Activated naive CD8-positive, alpha-beta T cell treated with anti-CD3 and anti-CD28 coated beads, Interleukin-2, amount 10 ng/mL, durations not matched to agents 7 days and 5 days (primary cell): ENCODE measurements around the gene YIF1B. TPM values are rescaled to one million over a fixed set of nuclear protein-coding genes. Genes with fewer than 3 reads are reported as not detected.

ENCODE experiments used
- ATAC-seq: fragments of 150-1000 bp; cut with Tn5 transposase; one replicate; pipeline ENCODE4 v1.10.0; 2021; ENCODE audit warnings: low read depth, moderate library complexity
- POLR2A ChIA-PET: fragments of 350-600 bp; sonication (Branson Sonifier 250); formaldehyde crosslinking; loops from one replicate; lab custom pipeline; 2021; ENCODE audit warnings: antibody characterized with exemption; lab: Charles Lee
- DNase-seq: peaks from one replicate; pipeline ENCODE4 v3.0.0; 2021
- H3K27ac Mint-ChIP-seq: one replicate; pipeline ENCODE4 v1.8.0; 2022; ENCODE audit warnings: mild to moderate bottlenecking, mixed read lengths
- H3K27me3 Mint-ChIP-seq: one replicate; pipeline ENCODE4 v1.8.0; 2022; ENCODE audit warnings: mild to moderate bottlenecking, moderate library complexity, mixed read lengths
- H3K36me3 Mint-ChIP-seq: one replicate; pipeline ENCODE4 v1.8.0; 2021; ENCODE audit warnings: mild to moderate bottlenecking, mixed read lengths
- H3K4me1 Mint-ChIP-seq: one replicate; pipeline ENCODE4 v1.8.0; 2021; ENCODE audit warnings: mixed read lengths
- H3K4me3 Mint-ChIP-seq: one replicate; pipeline ENCODE4 v1.8.0; 2022; ENCODE audit warnings: mild to moderate bottlenecking, moderate library complexity, mixed read lengths
- H3K9me3 Mint-ChIP-seq: one replicate; pipeline ENCODE4 v1.8.0; 2021; ENCODE audit warnings: mixed read lengths
- total RNA-seq, 2 experiments: library from RNA; stranded (reverse); gene quantifications; one replicate each; pipeline ENCODE4 v1.2.3, GENCODE V29; 2021

YIF1B gene
- total RNA-seq, 2 experiments from 2014 or later = 59.9 to 65.5 TPM

GRCh38 chr19:38308006-38308766, 7.6 kb downstream of the YIF1B start:
- Mint-ChIP-seq H3K4me3 (no peak overlapping the region), H3K4me1 (peaks cover 3% of the 10 kb centered on the region), H3K27me3 (no peaks in the 10 kb centered on the region), H3K27ac (no peak overlapping the region), H3K36me3 (peaks cover 4% of the 10 kb centered on the region), H3K9me3 (no peaks in the 10 kb centered on the region)
- no peak for DNase-seq
- ATAC-seq = no peak
- POLR2A ChIA-PET = no interaction called here

- no peak overlapping the region for H3K4me3 Mint-ChIP-seq
- no peak for DNase-seq
- no peaks in the 10 kb centered on the region for H3K27me3 Mint-ChIP-seq
- no peaks in the 10 kb centered on the region for H3K9me3 Mint-ChIP-seq
- peaks cover 3% of the 10 kb centered on the region for H3K4me1 Mint-ChIP-seq
- ATAC-seq = no peak
- POLR2A ChIA-PET = no interaction called here
- H3K36me3 Mint-ChIP-seq = peaks cover 7% of the 10 kb centered on the region
- H3K27ac Mint-ChIP-seq = no peak overlapping the region
These were observed 8.2 kb downstream of the YIF1B start for GRCh38 chr19:38307597-38307996.

- Mint-ChIP-seq H3K4me1 (peaks cover 3% of the 10 kb centered on the region), H3K36me3 (peaks cover 7% of the 10 kb centered on the region), H3K27me3 (no peaks in the 10 kb centered on the region), H3K27ac (no peak overlapping the region), H3K9me3 (no peaks in the 10 kb centered on the region), H3K4me3 (no peak overlapping the region)
- POLR2A ChIA-PET = no interaction called here
- DNase-seq (no peak), ATAC-seq (no peak)
These were observed 8.7 kb downstream of the YIF1B start for GRCh38 chr19:38307076-38307475.

GRCh38 chr19:38306236-38306635, 9.5 kb downstream of the YIF1B start:
- H3K27ac Mint-ChIP-seq = no peak overlapping the region
- peaks cover 2% of the 10 kb centered on the region for H3K4me1 Mint-ChIP-seq
- ATAC-seq (no peak), DNase-seq (no peak)
- POLR2A ChIA-PET = no interaction called here
- H3K36me3 Mint-ChIP-seq = peaks cover 7% of the 10 kb centered on the region
- no peaks in the 10 kb centered on the region for H3K27me3 Mint-ChIP-seq
- no peaks in the 10 kb centered on the region for H3K9me3 Mint-ChIP-seq
- no peak overlapping the region for H3K4me3 Mint-ChIP-seq

- POLR2A ChIA-PET = interaction anchor here (0.7 kb wide), 1 partner anchor 521 kb away, joined by 3 read pairs; no protein-coding TSS in a partner anchor
- Mint-ChIP-seq H3K4me3 (no peak overlapping the region), H3K9me3 (no peaks in the 10 kb centered on the region)
These were observed 10.8 kb downstream of the YIF1B start for GRCh38 chr19:38304866-38305429.

GRCh38 chr19:38304352-38304865, 11.3 kb downstream of the YIF1B start:
- Mint-ChIP-seq H3K4me3 (no peak overlapping the region), H3K27ac (no peak overlapping the region), H3K27me3 (no peaks in the 10 kb centered on the region), H3K36me3 (peaks cover 5% of the 10 kb centered on the region), H3K4me1 (peaks cover 1% of the 10 kb centered on the region), H3K9me3 (no peaks in the 10 kb centered on the region)
- DNase-seq (no peak), ATAC-seq (no peak)
- POLR2A ChIA-PET = no interaction called here

More at GRCh38 chr19:38304866-38305429, 10.8 kb downstream of the YIF1B start:
- no peak for DNase-seq
- H3K27me3 Mint-ChIP-seq = no peaks in the 10 kb centered on the region
- H3K4me1 Mint-ChIP-seq = peaks cover 1% of the 10 kb centered on the region
- peaks cover 5% of the 10 kb centered on the region for H3K36me3 Mint-ChIP-seq
- no peak overlapping the region for H3K27ac Mint-ChIP-seq
- ATAC-seq = no peak

- no peaks in the 10 kb centered on the region for H3K27me3 Mint-ChIP-seq
- H3K4me3 Mint-ChIP-seq = no peak within 1 kb of the TSS
- POLR2A ChIA-PET = no interaction called here
These were observed 12.0 kb downstream of the YIF1B start, which contains the start of gene C19orf33 for GRCh38 chr19:38303517-38304351. C19orf33 (plus strand) TSS chr19:38304251; CDS start chr19:38304262, 11 bp downstream.

GRCh38 chr19:38298821-38299680, 16.7 kb downstream of the YIF1B start:
- POLR2A ChIA-PET = no interaction called here
- no peak for DNase-seq
- Mint-ChIP-seq H3K4me1 (peaks cover 1% of the 10 kb centered on the region), H3K27ac (no peak overlapping the region), H3K4me3 (no peak overlapping the region), H3K27me3 (no peaks in the 10 kb centered on the region), H3K36me3 (peaks cover 3% of the 10 kb centered on the region), H3K9me3 (no peaks in the 10 kb centered on the region)
- no peak for ATAC-seq

More at GRCh38 chr19:38303517-38304351, 12.0 kb downstream of the YIF1B start, which contains the start of gene C19orf33:
- DNase-seq (no peak), ATAC-seq (no peak)
- peaks cover 4% of the 10 kb centered on the region for H3K36me3 Mint-ChIP-seq
- peaks cover 1% of the 10 kb centered on the region for H3K4me1 Mint-ChIP-seq
- H3K27ac Mint-ChIP-seq = no peak within 1 kb of the TSS
- H3K9me3 Mint-ChIP-seq = no peaks in the 10 kb centered on the region

GRCh38 chr19:38294090-38294489, 21.7 kb downstream of the YIF1B start:
- no peak for DNase-seq
- Mint-ChIP-seq H3K4me3 (no peak overlapping the region), H3K27ac (no peak overlapping the region), H3K36me3 (no peaks in the 10 kb centered on the region), H3K9me3 (no peaks in the 10 kb centered on the region), H3K27me3 (no peaks in the 10 kb centered on the region), H3K4me1 (no peaks in the 10 kb centered on the region)
- POLR2A ChIA-PET = interaction anchor here (0.5 kb wide), 1 partner anchor 664 kb away, joined by 5 read pairs; no protein-coding TSS in a partner anchor
- no peak for ATAC-seq

- no peaks in the 10 kb centered on the region for H3K36me3 Mint-ChIP-seq
- H3K4me3 Mint-ChIP-seq = no peak overlapping the region
- no peaks in the 10 kb centered on the region for H3K4me1 Mint-ChIP-seq
- no peak for ATAC-seq
- POLR2A ChIA-PET = no interaction called here
- H3K9me3 Mint-ChIP-seq = no peaks in the 10 kb centered on the region
- H3K27me3 Mint-ChIP-seq = no peaks in the 10 kb centered on the region
- no peak for DNase-seq
- H3K27ac Mint-ChIP-seq = no peak overlapping the region
These were observed 22.5 kb downstream of the YIF1B start for GRCh38 chr19:38293281-38293680.

- no peak for ATAC-seq
- no peaks in the 10 kb centered on the region for H3K27me3 Mint-ChIP-seq
- no peaks in the 10 kb centered on the region for H3K9me3 Mint-ChIP-seq
- H3K4me3 Mint-ChIP-seq = no peak overlapping the region
- DNase-seq = no peak
- no peaks in the 10 kb centered on the region for H3K36me3 Mint-ChIP-seq
- POLR2A ChIA-PET = no interaction called here
- no peaks in the 10 kb centered on the region for H3K4me1 Mint-ChIP-seq
- H3K27ac Mint-ChIP-seq = no peak overlapping the region
These were observed 23.9 kb downstream of the YIF1B start for GRCh38 chr19:38291855-38292254.

- Mint-ChIP-seq H3K9me3 (no peaks in the 10 kb centered on the region), H3K27ac (no peak overlapping the region), H3K27me3 (no peaks in the 10 kb centered on the region), H3K36me3 (no peaks in the 10 kb centered on the region), H3K4me3 (no peak overlapping the region), H3K4me1 (no peaks in the 10 kb centered on the region)
- POLR2A ChIA-PET = no interaction called here
- DNase-seq (no peak), ATAC-seq (no peak)
These were observed 25.1 kb downstream of the YIF1B start for GRCh38 chr19:38290631-38291147.
